BLaER1 treated with 17β-estradiol and CSF1 and Interleukin-3, amounts not matched to agents 10 nM and 100 nM (cell line): Measurements from ENCODE around the gene EMILIN2.
"Not testable (repeated sequence)": the region's sequence is repeated elsewhere in the genome, so short reads cannot be mapped to it uniquely, and the experiment has no call there.

Experiments
- H3K27ac ChIP-seq, 11 experiments: shearing (Covaris generic); formaldehyde crosslinking; 2 replicates each; pipeline ENCODE4 v1.8.1; 2022
- H3K27me3 ChIP-seq, 11 experiments: shearing (Covaris generic); formaldehyde crosslinking; 2 replicates each; pipeline ENCODE4 v1.8.1; 2022
- H3K36me3 ChIP-seq, 11 experiments: shearing (Covaris generic); formaldehyde crosslinking; 2 replicates each; pipeline ENCODE4 v1.8.1; 2022
- H3K4me1 ChIP-seq, 10 experiments: shearing (Covaris generic); formaldehyde crosslinking; 2 replicates each; pipeline ENCODE4 v1.8.1; 2022
- H3K4me2 ChIP-seq, 11 experiments: shearing (Covaris generic); formaldehyde crosslinking; 2 replicates each; pipeline ENCODE4 v1.8.1; 2022
- H3K4me3 ChIP-seq, 10 experiments: shearing (Covaris generic); formaldehyde crosslinking; 2 replicates each; pipeline ENCODE4 v1.8.1; 2022
- H3K9ac ChIP-seq, 11 experiments: shearing (Covaris generic); formaldehyde crosslinking; 2 replicates each; pipeline ENCODE4 v1.8.1; 2022
- H3K9me3 ChIP-seq, 11 experiments: shearing (Covaris generic); formaldehyde crosslinking; replicated peaks in 1 of 11; 2 replicates each; pipeline ENCODE4 v1.8.1; 2022
- H4K20me1 ChIP-seq, 11 experiments: shearing (Covaris generic); formaldehyde crosslinking; 2 replicates each; pipeline ENCODE4 v1.8.1; 2022
- Cebpa-rat ChIP-seq, 11 experiments: shearing (Covaris generic); IDR thresholded peaks; 2 replicates each; pipeline ENCODE4 v1.8.1; 2022

Gene EMILIN2

GRCh38 chr18:2846636-2847316, at the start of gene EMILIN2:
TSS of gene EMILIN2 (plus strand) at chr18:2847006. CDS start at chr18:2847189, 183 bp downstream.
- Histone ChIP-seq H3K4me3 (peak within 1 kb of the TSS; percentile 55 to 96 (median 68)), H3K27me3 (peaks cover 0 to 80% (median 68%) of the 10 kb centered on the region in 11 experiments; a peak in 21 of 22 replicates), H3K9ac (peak within 1 kb of the TSS; percentile 49 to 98 (median 75)), H3K36me3 (peaks cover 0 to 38% (median 0%) of the 10 kb centered on the region in 11 experiments; a peak in 6 of 22 replicates), H3K27ac (peak within 1 kb of the TSS in 9 of 11 experiments; percentile 17 to 91 (median 62); a peak in 18 of 22 replicates), H3K4me1 (peaks cover 25 to 72% (median 35%) of the 10 kb centered on the region in 10 experiments), H3K9me3 (no peaks in the 10 kb centered on the region; a peak in 1 of 22 replicates), H4K20me1 (peaks cover 0 to 39% (median 8%) of the 10 kb centered on the region in 11 experiments; a peak in 12 of 22 replicates), H3K4me2 (peak within 1 kb of the TSS; percentile 82 to 99 (median 98); a peak in 20 of 22 replicates)
- no peak for TF ChIP-seq Cebpa-rat (IDR thresholded peaks at IDR 0.05)

DNA sequence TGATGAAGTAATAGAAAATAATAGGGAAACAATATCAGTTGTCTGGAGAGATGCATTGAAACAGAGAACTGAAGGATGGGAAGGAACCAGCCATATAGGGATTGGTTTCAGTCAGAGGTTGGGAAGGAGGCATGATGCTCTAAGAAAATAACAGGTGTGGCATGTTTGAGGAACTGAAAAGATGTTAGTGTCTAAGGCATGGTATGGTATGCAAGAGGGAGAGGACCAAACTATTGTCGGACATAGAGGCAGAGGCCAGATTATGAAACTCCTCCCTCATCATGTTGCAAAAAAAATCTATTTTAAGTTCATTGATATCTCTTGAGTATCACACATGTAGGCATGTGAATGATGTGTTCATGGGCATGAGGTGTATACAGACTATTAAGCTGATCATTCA, 48.9 kb upstream of the EMILIN2 start:
- Histone ChIP-seq H3K4me2 (no peak overlapping the region), H3K4me1 (no peaks in the 10 kb centered on the region), H3K27ac (no peak overlapping the region), H4K20me1 (no peaks in the 10 kb centered on the region), H3K27me3 (no peaks in the 10 kb centered on the region), H3K9ac (no peak overlapping the region), H3K4me3 (no peak overlapping the region), H3K36me3 (peaks cover 81 to 97% (median 89%) of the 10 kb centered on the region in 11 experiments), H3K9me3 (no peaks in the 10 kb centered on the region)
- no peak for TF ChIP-seq Cebpa-rat (IDR thresholded peaks at IDR 0.05)

DNA sequence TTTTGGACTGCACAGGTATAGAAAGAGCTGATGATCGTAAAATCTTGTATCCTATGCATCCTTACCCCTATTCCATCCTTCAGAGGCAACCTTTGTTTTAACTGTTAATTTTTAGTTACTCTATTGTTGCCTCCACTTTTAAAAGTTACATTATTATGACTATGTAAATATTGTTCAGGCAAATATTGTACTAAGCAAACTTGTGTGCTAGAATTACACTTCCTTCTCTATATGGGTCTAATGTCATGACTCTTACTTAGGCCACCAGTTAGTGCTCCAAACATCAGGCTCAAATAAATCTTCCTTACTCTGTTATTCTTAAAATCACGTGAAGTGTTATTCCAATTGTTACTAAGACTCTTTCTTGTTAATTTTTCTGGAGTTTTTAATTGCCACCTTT, 47.4 kb upstream of the EMILIN2 start:
- TF ChIP-seq Cebpa-rat (IDR thresholded peaks at IDR 0.05) = no peak
- H4K20me1 ChIP-seq = no peaks in the 10 kb centered on the region
- H3K4me2 ChIP-seq = no peak overlapping the region
- no peak overlapping the region for H3K27ac ChIP-seq
- H3K9me3 ChIP-seq = no peaks in the 10 kb centered on the region
- H3K4me1 ChIP-seq = no peaks in the 10 kb centered on the region
- H3K36me3 ChIP-seq = peaks cover 78 to 96% (median 87%) of the 10 kb centered on the region in 11 experiments
- no peaks in the 10 kb centered on the region for H3K27me3 ChIP-seq
- no peak overlapping the region for H3K4me3 ChIP-seq
- H3K9ac ChIP-seq = no peak overlapping the region

- Histone ChIP-seq H3K36me3 (peaks cover 28 to 60% (median 42%) of the 10 kb centered on the region in 11 experiments), H3K9ac (no peak overlapping the region), H3K4me2 (no peak overlapping the region), H4K20me1 (no peaks in the 10 kb centered on the region), H3K9me3 (peaks cover 20 to 31% (median 29%) of the 10 kb centered on the region in 11 experiments), H3K4me3 (no peak overlapping the region), H3K27me3 (no peaks in the 10 kb centered on the region), H3K4me1 (peaks cover 0 to 9% (median 0%) of the 10 kb centered on the region in 10 experiments; a peak in 2 of 20 replicates), H3K27ac (no peak overlapping the region)
- no peak for TF ChIP-seq Cebpa-rat (IDR thresholded peaks at IDR 0.05)
Observed at GRCh38 chr18:2805970-2806943, 40.5 kb upstream of the EMILIN2 start.

- H3K9ac ChIP-seq, H3K4me3 ChIP-seq, H3K27ac ChIP-seq, H3K27me3 ChIP-seq, H3K4me1 ChIP-seq, H4K20me1 ChIP-seq, H3K4me2 ChIP-seq: not testable (repeated sequence)
- H3K36me3 ChIP-seq = peaks cover 19 to 41% (median 28%) of the 10 kb centered on the region in 11 experiments
- peaks cover 42 to 51% (median 47%) of the 10 kb centered on the region in 11 experiments for H3K9me3 ChIP-seq
Observed at GRCh38 chr18:2808640-2809039, 38.2 kb upstream of the EMILIN2 start.

- not testable (repeated sequence) for H3K9ac ChIP-seq, H3K4me3 ChIP-seq, H3K4me1 ChIP-seq, H3K4me2 ChIP-seq, H3K27me3 ChIP-seq, H4K20me1 ChIP-seq, H3K27ac ChIP-seq
- Histone ChIP-seq H3K9me3 (peaks cover 48 to 61% (median 58%) of the 10 kb centered on the region in 11 experiments), H3K36me3 (peaks cover 14 to 31% (median 18%) of the 10 kb centered on the region in 11 experiments)
Observed at GRCh38 chr18:2809666-2810183, 37.1 kb upstream of the EMILIN2 start.

DNA sequence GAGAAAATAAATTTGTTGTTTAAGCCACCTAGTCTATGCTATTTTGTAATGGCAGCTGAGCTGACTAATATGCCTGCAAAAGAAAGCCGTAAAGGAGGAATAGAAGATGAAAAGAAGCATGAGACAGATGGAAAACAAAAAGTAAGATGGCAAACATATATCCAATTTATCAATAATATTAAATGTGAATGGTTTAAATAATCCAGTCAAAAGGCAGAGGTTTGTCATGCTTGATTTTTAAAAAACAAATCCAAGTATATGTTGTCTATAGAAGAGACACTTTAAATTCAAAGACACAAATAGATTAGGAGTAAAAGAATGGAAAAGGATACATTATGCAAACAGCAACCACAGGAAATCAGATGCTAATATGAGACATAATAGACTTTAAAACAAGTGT, 35.4 kb upstream of the EMILIN2 start:
- no peaks in the 10 kb centered on the region for H4K20me1 ChIP-seq
- peaks cover 0 to 14% (median 6%) of the 10 kb centered on the region in 11 experiments; a peak in 8 of 22 replicates for H3K36me3 ChIP-seq
- no peak overlapping the region for H3K4me3 ChIP-seq
- no peak overlapping the region for H3K4me2 ChIP-seq
- no peak overlapping the region for H3K27ac ChIP-seq
- no peaks in the 10 kb centered on the region for H3K27me3 ChIP-seq
- H3K4me1 ChIP-seq = no peaks in the 10 kb centered on the region
- no peak overlapping the region for H3K9ac ChIP-seq
- TF ChIP-seq Cebpa-rat (IDR thresholded peaks at IDR 0.05) = no peak
- peaks cover 56 to 76% (median 66%) of the 10 kb centered on the region in 11 experiments for H3K9me3 ChIP-seq

DNA sequence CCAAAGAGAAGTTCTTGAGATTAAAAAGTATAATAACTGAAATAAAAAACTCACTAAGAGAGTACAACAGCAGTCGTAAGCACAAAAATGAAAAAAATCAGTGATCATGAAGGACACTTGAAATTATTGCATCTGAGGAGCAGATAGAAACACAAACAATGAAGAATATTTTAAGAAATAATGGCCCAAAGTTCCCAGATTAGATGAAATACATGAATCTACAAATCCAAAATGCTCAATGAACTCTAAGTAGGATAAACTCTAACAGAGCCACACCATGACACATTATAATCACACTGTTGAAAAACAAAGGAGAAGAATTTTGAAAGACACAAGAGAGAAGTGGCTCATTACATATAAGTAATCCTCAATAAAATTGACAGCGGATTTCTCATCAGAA, 31.9 kb upstream of the EMILIN2 start:
- Histone ChIP-seq H3K27me3 (no peaks in the 10 kb centered on the region), H3K36me3 (peaks cover 0 to 5% (median 0%) of the 10 kb centered on the region in 11 experiments; a peak in 3 of 22 replicates), H3K4me3 (no peak overlapping the region), H3K4me1 (peaks cover 0 to 8% (median 0%) of the 10 kb centered on the region in 10 experiments; a peak in 2 of 20 replicates), H3K9ac (no peak overlapping the region), H4K20me1 (no peaks in the 10 kb centered on the region), H3K27ac (no peak overlapping the region), H3K4me2 (no peak overlapping the region), H3K9me3 (peaks cover 44 to 67% (median 54%) of the 10 kb centered on the region in 11 experiments)
- TF ChIP-seq Cebpa-rat (IDR thresholded peaks at IDR 0.05) = no peak

- no peak overlapping the region for H3K4me2 ChIP-seq
- H3K36me3 ChIP-seq = no peaks in the 10 kb centered on the region
- H3K4me1 ChIP-seq = peaks cover 0 to 17% (median 0%) of the 10 kb centered on the region in 10 experiments; a peak in 3 of 20 replicates
- H3K27ac ChIP-seq = no peak overlapping the region
- no peak for TF ChIP-seq Cebpa-rat (IDR thresholded peaks at IDR 0.05)
- H3K9ac ChIP-seq = no peak overlapping the region
- H3K27me3 ChIP-seq = no peaks in the 10 kb centered on the region
- H3K4me3 ChIP-seq = no peak overlapping the region
- peaks cover 17 to 38% (median 23%) of the 10 kb centered on the region in 11 experiments; a peak in 20 of 22 replicates for H3K9me3 ChIP-seq
- no peaks in the 10 kb centered on the region for H4K20me1 ChIP-seq
Observed at GRCh38 chr18:2818281-2818680, 28.5 kb upstream of the EMILIN2 start.
